Breast epithelium (tissue), 3 donors: ENCODE results near the gene DOLPP1.

Experiments used
- POLR2A ChIP-seq: fragments of 450-650 bp; IDR thresholded peaks from one replicate; pipeline ENCODE4 v1.6.1; 2016; ENCODE audit warnings: antibody characterized with exemption, mild to moderate bottlenecking, moderate library complexity
- POLR2AphosphoS5 ChIP-seq, 3 donors: sonication (generic); formaldehyde crosslinking; IDR thresholded peaks; one replicate each; pipeline ENCODE4 v1.6.1; 2017; ENCODE audit warnings: antibody characterized with exemption in 3 of 3
- TF ChIP-seq, protein P1 (sequence below), 3 donors: fragments of 450-650 bp; IDR thresholded peaks; one replicate each; pipeline ENCODE4 v1.5.1; 2016 to 2017; ENCODE audit warnings: antibody characterized with exemption in 3 of 3, mild to moderate bottlenecking in 3 of 3, moderate library complexity in 3 of 3

- TF ChIP-seq POLR2A (no peak), POLR2AphosphoS5 (IDR thresholded peaks at IDR 0.05) (no peak)
- TF ChIP-seq, protein P1, sequence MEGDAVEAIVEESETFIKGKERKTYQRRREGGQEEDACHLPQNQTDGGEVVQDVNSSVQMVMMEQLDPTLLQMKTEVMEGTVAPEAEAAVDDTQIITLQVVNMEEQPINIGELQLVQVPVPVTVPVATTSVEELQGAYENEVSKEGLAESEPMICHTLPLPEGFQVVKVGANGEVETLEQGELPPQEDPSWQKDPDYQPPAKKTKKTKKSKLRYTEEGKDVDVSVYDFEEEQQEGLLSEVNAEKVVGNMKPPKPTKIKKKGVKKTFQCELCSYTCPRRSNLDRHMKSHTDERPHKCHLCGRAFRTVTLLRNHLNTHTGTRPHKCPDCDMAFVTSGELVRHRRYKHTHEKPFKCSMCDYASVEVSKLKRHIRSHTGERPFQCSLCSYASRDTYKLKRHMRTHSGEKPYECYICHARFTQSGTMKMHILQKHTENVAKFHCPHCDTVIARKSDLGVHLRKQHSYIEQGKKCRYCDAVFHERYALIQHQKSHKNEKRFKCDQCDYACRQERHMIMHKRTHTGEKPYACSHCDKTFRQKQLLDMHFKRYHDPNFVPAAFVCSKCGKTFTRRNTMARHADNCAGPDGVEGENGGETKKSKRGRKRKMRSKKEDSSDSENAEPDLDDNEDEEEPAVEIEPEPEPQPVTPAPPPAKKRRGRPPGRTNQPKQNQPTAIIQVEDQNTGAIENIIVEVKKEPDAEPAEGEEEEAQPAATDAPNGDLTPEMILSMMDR (IDR thresholded peaks at IDR 0.05), result peak; percentile 94 to 98 (median 97)
Observed at GRCh38 chr9:129131300-129132145, 50.6 kb downstream of the DOLPP1 start.
